Measurements from ENCODE around the gene ARHGEF10L.

The ARHGEF10L gene

DNA sequence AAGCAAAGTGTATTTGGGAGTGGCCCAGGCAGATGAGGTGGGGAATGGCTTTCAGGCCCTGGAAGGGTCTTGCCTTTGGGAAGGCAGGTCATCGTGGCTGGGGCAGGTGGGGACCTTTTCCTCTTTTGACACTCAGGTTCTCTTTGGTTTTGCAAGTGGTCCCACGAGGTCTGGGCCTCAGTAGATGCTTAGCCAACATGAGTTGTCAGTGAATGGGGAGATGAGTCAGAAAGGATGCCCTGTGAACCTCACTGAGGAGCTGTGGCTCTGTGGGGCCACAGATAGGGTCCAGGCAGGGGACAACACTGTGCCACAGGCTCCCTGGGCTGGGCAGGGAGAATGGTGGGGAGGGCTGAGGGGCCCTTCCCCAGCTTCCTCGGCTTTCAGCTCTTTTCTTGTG is 19.0 kb downstream of the ARHGEF10L start:
- Histone ChIP-seq H3K4me3 (ENCODE audit: low read length) (no peak overlapping the region), H3K4me1 (ENCODE audit: control insufficient read depth, insufficient read depth, low read length) (peaks cover 41% of the 10 kb centered on the region), H3K9me3 (ENCODE audit: control insufficient read depth, low read length) (no peaks in the 10 kb centered on the region), H3K36me3 (ENCODE audit: control insufficient read depth, insufficient read depth, low read length) (no peaks in the 10 kb centered on the region), H3K9ac (ENCODE audit: low read length) (no peak overlapping the region), H3K27me3 (ENCODE audit: control insufficient read depth, insufficient read depth, low read length) (no peaks in the 10 kb centered on the region)

DNA sequence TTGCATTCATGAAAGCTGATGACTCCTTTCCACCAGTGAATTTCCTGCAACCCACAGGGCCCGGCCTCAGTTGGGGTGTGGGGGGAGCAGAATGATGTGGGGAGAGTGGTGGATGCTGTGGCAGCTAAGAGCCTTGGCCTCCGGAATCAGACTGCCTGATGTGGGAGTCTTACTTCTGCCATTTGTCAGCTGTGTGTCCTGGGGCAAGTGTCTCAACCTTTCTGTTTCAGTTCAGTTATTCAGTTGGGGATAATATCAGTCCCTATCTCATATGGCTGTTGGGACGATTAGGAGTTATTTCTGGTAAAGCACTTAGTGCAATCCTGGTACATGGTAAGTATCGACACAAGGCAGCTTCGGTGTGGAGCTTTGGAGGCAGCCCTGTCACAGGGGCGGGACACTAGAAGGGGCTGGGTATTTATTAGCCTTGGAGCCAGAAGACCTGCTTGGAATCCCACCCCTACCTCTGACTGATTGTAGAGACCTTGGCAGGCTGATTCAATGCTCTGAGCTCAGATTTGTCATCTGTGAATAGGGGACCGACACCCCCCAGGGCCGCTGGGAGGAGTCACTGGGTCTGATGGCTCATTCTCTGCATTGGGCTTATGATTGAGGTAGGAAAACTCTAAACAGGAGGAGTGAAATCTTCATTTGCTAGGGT is 19.6 kb downstream of the ARHGEF10L start:
- peaks cover 47% of the 10 kb centered on the region for H3K4me1 ChIP-seq (ENCODE audit: control insufficient read depth, insufficient read depth, low read length)

GRCh38 chr1:17559615-17560419 is 20.3 kb downstream of the ARHGEF10L start:
- no peaks in the 10 kb centered on the region for H3K27me3 ChIP-seq (ENCODE audit: control insufficient read depth, insufficient read depth, low read length)
- no peaks in the 10 kb centered on the region for H3K9me3 ChIP-seq (ENCODE audit: control insufficient read depth, low read length)
- H3K4me1 ChIP-seq (ENCODE audit: control insufficient read depth, insufficient read depth, low read length), result peaks cover 54% of the 10 kb centered on the region
- no peak overlapping the region for H3K4me3 ChIP-seq (ENCODE audit: low read length)
- H3K36me3 ChIP-seq (ENCODE audit: control insufficient read depth, insufficient read depth, low read length), result no peaks in the 10 kb centered on the region
- peak overlapping the region; percentile 41 for H3K9ac ChIP-seq (ENCODE audit: low read length)

More for the DNA sequence above, 19.6 kb downstream of the ARHGEF10L start:
- peak overlapping the region; percentile 41 for H3K9ac ChIP-seq (ENCODE audit: low read length)
- no peaks in the 10 kb centered on the region for H3K9me3 ChIP-seq (ENCODE audit: control insufficient read depth, low read length)
- H3K27me3 ChIP-seq (ENCODE audit: control insufficient read depth, insufficient read depth, low read length), result no peaks in the 10 kb centered on the region
- H3K36me3 ChIP-seq (ENCODE audit: control insufficient read depth, insufficient read depth, low read length), result no peaks in the 10 kb centered on the region
- no peak overlapping the region for H3K4me3 ChIP-seq (ENCODE audit: low read length)

DNA sequence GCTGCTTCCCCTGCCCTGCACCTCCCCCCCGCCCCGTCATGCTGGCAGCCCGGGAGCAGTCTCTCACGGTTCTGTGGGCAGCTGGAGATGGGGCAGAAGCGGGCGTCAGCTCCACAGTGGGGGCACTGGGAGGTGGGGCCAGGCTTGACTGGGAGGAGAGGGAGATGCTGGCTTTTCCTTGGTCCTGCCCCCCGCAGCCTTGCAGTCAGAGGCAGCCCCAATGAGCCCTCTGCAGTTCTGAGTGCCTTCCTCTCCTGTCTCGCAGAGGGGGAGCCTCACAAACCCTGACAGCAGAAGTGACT is 21.7 kb downstream of the ARHGEF10L start:
- no peaks in the 10 kb centered on the region for H3K9me3 ChIP-seq (ENCODE audit: control insufficient read depth, low read length)
- no peaks in the 10 kb centered on the region for H3K36me3 ChIP-seq (ENCODE audit: control insufficient read depth, insufficient read depth, low read length)
- H3K4me3 ChIP-seq (ENCODE audit: low read length), result no peak overlapping the region
- no peaks in the 10 kb centered on the region for H3K27me3 ChIP-seq (ENCODE audit: control insufficient read depth, insufficient read depth, low read length)
- peaks cover 64% of the 10 kb centered on the region for H3K4me1 ChIP-seq (ENCODE audit: control insufficient read depth, insufficient read depth, low read length)
- H3K9ac ChIP-seq (ENCODE audit: low read length), result peak overlapping the region; percentile 22

GRCh38 chr1:17561561-17561985 is 22.1 kb downstream of the ARHGEF10L start:
- H3K9me3 ChIP-seq (ENCODE audit: control insufficient read depth, low read length), result no peaks in the 10 kb centered on the region
- H3K4me3 ChIP-seq (ENCODE audit: low read length), result no peak overlapping the region
- peak overlapping the region; percentile 22 for H3K9ac ChIP-seq (ENCODE audit: low read length)
- H3K27me3 ChIP-seq (ENCODE audit: control insufficient read depth, insufficient read depth, low read length), result no peaks in the 10 kb centered on the region
- H3K36me3 ChIP-seq (ENCODE audit: control insufficient read depth, insufficient read depth, low read length), result no peaks in the 10 kb centered on the region
- peaks cover 64% of the 10 kb centered on the region for H3K4me1 ChIP-seq (ENCODE audit: control insufficient read depth, insufficient read depth, low read length)

DNA sequence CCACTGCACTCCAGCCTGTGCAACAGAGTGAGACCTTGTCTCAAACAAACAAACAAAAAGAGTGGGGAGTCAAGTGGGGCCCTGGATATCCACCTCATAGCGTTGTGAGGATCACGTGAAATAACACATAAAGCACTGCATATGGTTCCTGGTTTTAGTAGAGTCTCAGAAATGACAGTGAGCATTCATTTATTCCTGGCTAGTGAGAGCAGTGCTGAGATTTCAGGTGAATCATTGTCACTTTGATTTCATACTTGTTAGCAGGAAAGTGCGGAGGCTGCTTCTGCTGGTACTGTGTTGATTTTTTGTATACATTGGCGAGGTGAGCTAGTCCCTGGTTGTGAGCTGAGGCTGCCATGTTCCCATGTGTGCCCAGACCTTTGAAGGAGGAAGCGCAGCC is 22.9 kb downstream of the ARHGEF10L start:
- no peak overlapping the region for H3K9ac ChIP-seq (ENCODE audit: low read length)

GRCh38 chr1:17563494-17564281 is 24.2 kb downstream of the ARHGEF10L start:
- no peak overlapping the region for H3K4me3 ChIP-seq (ENCODE audit: low read length)
- H3K36me3 ChIP-seq (ENCODE audit: control insufficient read depth, insufficient read depth, low read length), result no peaks in the 10 kb centered on the region
- H3K4me1 ChIP-seq (ENCODE audit: control insufficient read depth, insufficient read depth, low read length), result peaks cover 66% of the 10 kb centered on the region
- no peaks in the 10 kb centered on the region for H3K27me3 ChIP-seq (ENCODE audit: control insufficient read depth, insufficient read depth, low read length)
- peak overlapping the region; percentile 13 for H3K9ac ChIP-seq (ENCODE audit: low read length)
- H3K9me3 ChIP-seq (ENCODE audit: control insufficient read depth, low read length), result no peaks in the 10 kb centered on the region

More for the DNA sequence above, 22.9 kb downstream of the ARHGEF10L start:
- H3K4me1 ChIP-seq (ENCODE audit: control insufficient read depth, insufficient read depth, low read length), result peaks cover 64% of the 10 kb centered on the region
- no peaks in the 10 kb centered on the region for H3K36me3 ChIP-seq (ENCODE audit: control insufficient read depth, insufficient read depth, low read length)
- H3K27me3 ChIP-seq (ENCODE audit: control insufficient read depth, insufficient read depth, low read length), result no peaks in the 10 kb centered on the region
- no peaks in the 10 kb centered on the region for H3K9me3 ChIP-seq (ENCODE audit: control insufficient read depth, low read length)
- no peak overlapping the region for H3K4me3 ChIP-seq (ENCODE audit: low read length)

DNA sequence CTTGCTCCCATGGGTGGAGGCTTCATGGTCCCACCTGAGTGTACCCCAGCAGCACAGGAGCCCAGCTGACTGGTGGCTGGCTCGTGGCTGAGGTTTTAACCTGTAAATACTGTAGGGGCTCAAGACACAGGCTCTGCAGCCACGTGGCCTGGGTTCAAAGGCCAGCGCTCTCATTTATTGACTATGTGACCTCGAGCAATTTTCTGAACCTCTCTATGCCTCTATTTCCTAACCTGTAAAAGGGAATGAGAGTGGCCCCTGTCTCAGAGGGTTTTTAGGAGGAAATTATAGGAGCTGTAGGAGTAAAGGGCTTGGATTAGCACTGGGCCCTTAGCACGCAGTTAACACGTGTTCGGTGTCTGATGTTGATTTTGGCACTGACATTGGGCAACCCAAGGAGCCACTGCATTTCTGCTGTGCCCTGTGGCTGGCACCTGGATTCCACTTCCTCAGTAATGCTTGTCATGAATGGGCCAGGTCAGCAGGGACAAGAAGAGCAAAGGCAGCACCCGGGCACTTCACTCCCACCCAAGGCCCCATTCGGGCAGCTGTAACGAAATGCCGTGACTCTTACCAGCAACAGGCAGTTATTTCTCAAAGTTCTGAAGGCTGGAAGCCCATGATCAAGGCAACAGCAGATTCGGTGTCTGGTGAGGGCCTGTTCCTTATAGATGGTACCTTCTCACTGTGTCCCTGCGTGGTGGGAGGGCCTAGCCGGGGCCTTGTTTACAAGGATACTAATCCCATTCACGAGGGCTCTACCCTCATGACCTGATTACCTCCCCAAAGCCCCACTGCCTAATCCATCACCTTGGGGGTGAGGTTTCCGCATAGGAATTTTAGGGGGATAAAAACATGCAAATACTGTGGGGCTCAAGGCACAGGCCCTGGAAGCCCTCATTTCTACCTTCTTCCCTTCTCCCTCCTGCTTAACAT is 25.2 kb downstream of the ARHGEF10L start:
- Histone ChIP-seq H3K9ac (ENCODE audit: low read length) (peak overlapping the region; percentile 13), H3K27me3 (ENCODE audit: control insufficient read depth, insufficient read depth, low read length) (no peaks in the 10 kb centered on the region), H3K36me3 (ENCODE audit: control insufficient read depth, insufficient read depth, low read length) (no peaks in the 10 kb centered on the region), H3K9me3 (ENCODE audit: control insufficient read depth, low read length) (no peaks in the 10 kb centered on the region), H3K4me3 (ENCODE audit: low read length) (no peak overlapping the region), H3K4me1 (ENCODE audit: control insufficient read depth, insufficient read depth, low read length) (peaks cover 66% of the 10 kb centered on the region)

DNA sequence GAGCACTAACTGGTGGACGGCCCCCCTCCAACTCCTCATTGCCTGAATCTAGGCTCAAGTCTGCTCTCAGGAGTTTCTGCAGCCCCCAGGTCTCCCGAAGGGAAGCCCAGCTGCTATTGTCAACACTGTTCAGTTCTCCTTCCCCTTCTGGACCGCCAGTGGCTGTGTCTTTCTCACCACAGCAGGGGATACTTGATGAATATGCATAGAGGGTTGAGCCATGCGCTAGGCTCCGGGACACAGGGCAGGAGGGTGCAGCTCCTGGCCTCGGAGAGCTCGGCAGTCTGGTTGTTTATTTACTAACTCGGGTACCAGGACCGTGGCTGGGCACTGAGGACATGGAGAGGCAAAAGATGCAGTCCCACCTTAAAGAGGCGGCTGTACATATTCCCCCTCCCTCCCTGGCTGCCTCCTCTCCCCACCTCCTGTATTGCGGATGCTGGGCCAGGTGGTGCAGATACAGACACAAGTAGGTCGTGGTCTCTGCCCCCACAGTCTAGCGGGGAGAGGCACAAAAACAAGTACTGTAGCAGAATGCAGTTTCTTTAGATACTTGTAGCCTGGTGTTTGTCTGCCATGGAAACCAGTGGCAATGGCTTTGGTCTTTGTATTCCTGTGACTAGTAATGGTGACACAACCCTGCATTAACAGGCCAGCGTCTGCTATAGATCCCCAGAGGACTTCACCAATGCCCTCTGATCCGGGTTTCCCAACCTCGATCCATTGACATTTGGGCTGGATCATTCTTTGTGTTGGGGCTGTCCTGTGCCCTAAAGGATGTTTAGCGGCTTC is 26.2 kb downstream of the ARHGEF10L start:
- Histone ChIP-seq H3K27me3 (ENCODE audit: control insufficient read depth, insufficient read depth, low read length) (no peaks in the 10 kb centered on the region), H3K9me3 (ENCODE audit: control insufficient read depth, low read length) (no peaks in the 10 kb centered on the region), H3K4me1 (ENCODE audit: control insufficient read depth, insufficient read depth, low read length) (peaks cover 66% of the 10 kb centered on the region), H3K4me3 (ENCODE audit: low read length) (no peak overlapping the region), H3K9ac (ENCODE audit: low read length) (peak overlapping the region; percentile 5), H3K36me3 (ENCODE audit: control insufficient read depth, insufficient read depth, low read length) (no peaks in the 10 kb centered on the region)

DNA sequence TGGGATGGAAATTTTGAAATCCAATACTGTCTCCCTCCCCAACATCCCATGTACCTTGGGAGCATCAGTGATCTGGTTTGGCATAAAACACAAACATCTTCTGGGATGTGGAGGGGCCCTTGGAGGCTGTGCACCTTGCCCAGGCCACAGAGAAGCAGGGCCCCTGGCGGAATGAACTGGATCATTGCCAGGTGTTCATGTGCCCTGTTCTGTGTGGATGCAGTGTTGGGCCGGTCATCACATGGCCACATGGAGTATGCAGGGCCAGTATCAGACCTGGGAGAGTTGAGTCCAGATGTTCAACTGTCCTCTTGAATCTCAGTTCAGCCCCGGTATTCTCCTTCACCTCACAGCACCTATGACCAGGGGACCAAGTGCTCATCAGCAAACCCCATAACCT is 26.9 kb downstream of the ARHGEF10L start:
- no peak overlapping the region for H3K9ac ChIP-seq (ENCODE audit: low read length)
- H3K4me3 ChIP-seq (ENCODE audit: low read length), result no peak overlapping the region
- peaks cover 60% of the 10 kb centered on the region for H3K4me1 ChIP-seq (ENCODE audit: control insufficient read depth, insufficient read depth, low read length)
- no peaks in the 10 kb centered on the region for H3K9me3 ChIP-seq (ENCODE audit: control insufficient read depth, low read length)
- H3K36me3 ChIP-seq (ENCODE audit: control insufficient read depth, insufficient read depth, low read length), result no peaks in the 10 kb centered on the region
- H3K27me3 ChIP-seq (ENCODE audit: control insufficient read depth, insufficient read depth, low read length), result no peaks in the 10 kb centered on the region

GRCh38 chr1:17566892-17567291 is 27.4 kb downstream of the ARHGEF10L start:
- Histone ChIP-seq H3K9me3 (ENCODE audit: control insufficient read depth, low read length) (no peaks in the 10 kb centered on the region), H3K27me3 (ENCODE audit: control insufficient read depth, insufficient read depth, low read length) (no peaks in the 10 kb centered on the region), H3K4me3 (ENCODE audit: low read length) (no peak overlapping the region), H3K9ac (ENCODE audit: low read length) (no peak overlapping the region), H3K4me1 (ENCODE audit: control insufficient read depth, insufficient read depth, low read length) (peaks cover 57% of the 10 kb centered on the region), H3K36me3 (ENCODE audit: control insufficient read depth, insufficient read depth, low read length) (no peaks in the 10 kb centered on the region)
